Measurements from ENCODE around the gene POR. TPM values are rescaled to one million over a fixed set of nuclear protein-coding genes. Genes with fewer than 3 reads are reported as not detected.

The POR gene
- total and polyA plus RNA-seq, 2 of the 13 experiments (the other 11 are each of a cell fraction or from before 2014, with no cell fraction given), result 145 to 266 TPM

GRCh38 chr7:75994388-75995051, 79.6 kb downstream of the POR start, which contains the start of gene TMEM120A (continued):
- no peak for TF ChIP-seq LRRFIP1 (CRISPR knock-in tag; conservative IDR thresholded peaks at IDR 0.05)
- TF ChIP-seq HOXA5 (CRISPR knock-in tag; IDR thresholded peaks at IDR 0.05), result peak; percentile 58; the same call in 1 of the 2 replicates
- no peak for TF ChIP-seq ZBTB21 (CRISPR knock-in tag; IDR thresholded peaks at IDR 0.05)
- TF ChIP-seq SAP130 (CRISPR knock-in tag; IDR thresholded peaks at IDR 0.05; ENCODE audit: low read depth), result peak; percentile 93
- no peak for TF ChIP-seq ISX (CRISPR knock-in tag; conservative IDR thresholded peaks at IDR 0.05)
- TF ChIP-seq ZSCAN5A (CRISPR knock-in tag; IDR thresholded peaks at IDR 0.05; ENCODE audit: borderline replicate concordance), result no peak
- TF ChIP-seq MED1 (CRISPR knock-in tag; IDR thresholded peaks at IDR 0.05), result peak; percentile 61
- peak; percentile 6; the same call in 1 of the 2 replicates for TF ChIP-seq MTA1 (CRISPR knock-in tag; IDR thresholded peaks at IDR 0.05; ENCODE audit: borderline replicate concordance)
- TF ChIP-seq CHD4 (IDR thresholded peaks at IDR 0.05; ENCODE audit: borderline replicate concordance, low read length), result no peak; the same call in 1 of the 2 replicates
- peak in 1 of 2 experiments; percentile 37; a peak in 1 of 4 replicates for TF ChIP-seq HMGXB4 (CRISPR knock-in tag; IDR thresholded peaks at IDR 0.05; ENCODE audit: borderline replicate concordance in 1 of 2, low read depth in 1 of 2)
- TF ChIP-seq ZNF317 (CRISPR knock-in tag; IDR thresholded peaks at IDR 0.05), result 0 out of 2 replicates have a peak, but pooled peaks have one; percentile 24
- TF ChIP-seq PRMT3 (CRISPR knock-in tag; IDR thresholded peaks at IDR 0.05; ENCODE audit: borderline replicate concordance, low read depth), result no peak
- TF ChIP-seq EZH2 (conservative IDR thresholded peaks at IDR 0.05; ENCODE audit: low read depth, low read length), result no peak
- no peak for TF ChIP-seq ZNF318 (CRISPR knock-in tag; IDR thresholded peaks at IDR 0.05)
